ENCODE results near the gene TSHZ2.

- TF ChIP-seq POLR2A (IDR thresholded peaks at IDR 0.05; ENCODE audit: low read depth, low read length) (no peak), POLR2AphosphoS5 (IDR thresholded peaks at IDR 0.05; ENCODE audit: low read depth, low read length) (no peak)
These were observed 15.1 kb downstream of the TSHZ2 start for GRCh38 chr20:52987295-52987694.

All from GM12892 (cell line).